SKM-1 (cell line): ENCODE data around the gene TCF12.
"Not testable (repeated sequence)": the region's sequence is repeated elsewhere in the genome, so short reads cannot be mapped to it uniquely, and the experiment has no call there.

Experiments
- DNase-seq: peaks from one replicate; lab custom pipeline; 2025; ENCODE audit not compliant: unreplicated experiment; lab: John Stamatoyannopoulos, UW

TCF12 gene

GRCh38 chr15:56973463-56973862 is 55.0 kb downstream of the TCF12 start:
- DNase-seq, result no peak

- DNase-seq, result no peak
These were observed 58.8 kb downstream of the TCF12 start for GRCh38 chr15:56977232-56977631.

GRCh38 chr15:56978898-56979662 is 60.6 kb downstream of the TCF12 start:
- DNase-seq, result no peak

GRCh38 chr15:56980473-56980872 is 62.0 kb downstream of the TCF12 start:
- no peak for DNase-seq

DNA sequence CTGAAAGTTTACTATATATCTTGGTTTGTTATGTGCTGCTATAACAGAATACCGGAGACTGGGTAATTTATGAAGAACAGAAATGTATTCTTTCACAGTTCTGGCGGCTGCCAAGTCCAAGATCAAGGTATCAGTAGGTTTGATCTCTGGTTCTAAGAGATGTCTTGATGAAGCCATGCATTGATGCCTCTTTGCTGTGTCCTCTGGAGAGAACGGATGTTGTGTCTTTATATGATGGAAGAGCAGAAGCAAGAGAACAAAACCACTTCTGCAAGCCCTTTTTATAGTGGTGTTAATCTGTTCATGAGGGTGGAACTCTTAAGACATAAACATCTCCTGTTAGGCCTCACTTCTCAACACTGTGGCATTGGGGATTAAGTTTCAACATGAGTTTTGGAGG is 62.7 kb downstream of the TCF12 start:
- no peak for DNase-seq

DNA sequence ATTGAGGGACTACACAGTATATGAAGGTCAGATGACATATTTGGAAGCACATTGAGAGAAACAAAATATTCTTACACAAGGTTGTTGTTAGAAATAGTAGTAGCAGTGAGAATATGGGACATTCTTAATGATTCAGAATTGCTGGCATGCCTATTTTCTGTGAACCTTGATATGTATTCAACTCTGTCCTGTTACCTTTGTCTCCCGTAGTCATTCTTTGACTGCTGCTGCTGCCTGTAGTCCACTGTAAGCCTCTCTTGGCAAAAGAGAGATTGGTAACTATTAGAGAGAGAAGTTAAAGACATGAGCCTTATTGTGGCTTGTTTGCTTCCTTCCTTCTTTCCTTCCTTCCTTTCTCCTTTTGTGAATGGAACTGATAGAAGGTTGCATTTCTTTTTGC is 64.5 kb downstream of the TCF12 start:
- no peak for DNase-seq

DNA sequence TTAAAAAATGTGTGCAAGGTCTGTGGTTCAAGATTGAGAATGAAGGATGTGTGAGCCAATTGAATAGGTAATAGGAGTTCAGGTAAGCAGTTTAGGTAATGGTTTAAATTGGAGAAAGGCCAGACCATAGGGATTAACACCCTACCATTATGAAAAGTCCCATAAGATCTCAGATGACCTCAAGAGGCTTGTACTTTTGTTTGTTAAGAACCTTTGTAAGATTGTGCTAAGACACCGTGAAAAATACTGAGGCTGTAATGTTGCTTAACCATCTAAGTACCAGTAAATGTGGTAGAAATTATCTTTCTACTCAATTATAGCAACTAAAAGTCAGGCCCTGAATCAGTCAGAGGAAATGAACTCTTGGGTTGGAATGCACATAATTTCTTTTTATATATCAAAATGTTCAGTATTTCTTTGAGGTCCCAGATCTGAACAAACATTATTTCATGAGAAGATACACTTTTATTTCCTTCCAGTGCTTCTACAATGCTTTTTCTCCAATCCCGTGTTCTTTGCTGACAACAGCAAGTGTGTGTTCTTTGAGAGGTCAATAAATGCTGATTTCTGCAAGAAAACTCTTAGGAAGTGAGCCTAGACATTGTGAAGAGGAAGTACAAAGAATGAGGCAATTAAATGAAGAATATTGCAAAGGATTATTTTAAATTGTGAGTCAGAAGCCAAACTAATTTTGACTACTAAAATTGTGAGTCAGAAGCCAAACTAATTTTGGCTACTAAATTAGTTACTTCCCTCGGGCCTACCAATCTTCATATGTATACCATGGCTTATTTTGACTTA is 66.4 kb downstream of the TCF12 start:
- DNase-seq, result peak; percentile 67

DNA sequence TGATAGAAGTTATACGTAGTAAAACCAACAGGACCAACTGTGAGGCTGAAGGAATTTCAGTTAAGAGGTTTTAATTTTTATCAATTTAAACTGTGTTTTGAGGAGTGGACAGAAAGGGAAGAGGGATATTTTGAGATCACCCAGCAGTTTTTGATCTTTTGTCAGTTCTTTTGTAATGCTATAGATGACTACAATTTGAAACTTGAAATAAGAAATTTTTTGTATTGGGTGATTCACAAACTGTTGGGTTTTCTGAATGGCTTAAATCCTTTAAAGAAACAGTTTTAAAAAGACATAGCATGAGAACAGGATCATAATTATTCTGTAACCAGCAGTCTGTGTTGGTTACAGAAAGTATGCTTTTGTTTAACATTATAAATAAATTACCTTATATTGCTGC is 67.4 kb downstream of the TCF12 start:
- DNase-seq, result no peak

GRCh38 chr15:56987286-56987685 is 68.8 kb downstream of the TCF12 start:
- DNase-seq, result no peak

DNA sequence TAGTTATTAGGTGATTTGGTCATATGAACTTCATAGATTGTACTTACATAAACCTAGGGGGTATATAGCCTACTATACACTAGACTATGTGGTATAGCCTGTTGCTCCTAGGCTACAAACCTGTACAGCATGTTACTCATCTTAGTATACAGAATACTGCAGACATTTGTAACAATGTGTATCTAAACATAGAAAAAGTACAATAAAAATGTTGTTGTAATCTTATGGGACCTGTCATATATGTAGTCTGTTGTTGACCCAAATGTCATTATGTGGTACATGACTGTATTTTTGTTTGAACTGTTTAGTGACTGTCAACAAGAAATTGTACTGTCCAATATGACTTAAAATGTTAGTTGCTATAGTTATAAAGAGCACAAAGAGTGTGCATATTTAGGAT is 69.8 kb downstream of the TCF12 start:
- no peak for DNase-seq

DNA sequence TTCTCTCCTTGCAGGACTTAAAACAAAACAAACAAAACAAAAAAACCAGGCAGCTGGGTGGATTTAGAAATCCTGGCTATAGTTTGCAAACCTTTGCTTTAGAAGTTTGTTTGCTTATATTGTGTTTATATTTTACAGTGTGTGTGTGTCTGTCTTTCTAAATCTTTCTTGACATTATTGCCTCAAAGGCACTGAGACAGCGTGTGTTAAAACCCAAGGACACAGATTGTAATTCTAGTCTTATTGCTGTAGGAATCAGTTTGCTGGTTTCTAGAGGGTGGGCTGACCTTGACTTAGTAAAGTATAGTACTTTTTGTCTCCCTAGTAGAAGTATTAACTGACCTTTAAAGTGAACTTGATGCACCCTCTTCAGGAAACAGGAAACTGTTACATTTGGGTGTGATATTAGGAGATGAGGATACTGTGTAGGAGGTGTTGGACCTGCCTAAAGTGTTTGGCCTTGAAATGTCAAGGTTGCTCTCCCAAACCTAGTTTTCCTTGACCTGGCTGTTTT is 71.0 kb downstream of the TCF12 start:
- no peak for DNase-seq

DNA sequence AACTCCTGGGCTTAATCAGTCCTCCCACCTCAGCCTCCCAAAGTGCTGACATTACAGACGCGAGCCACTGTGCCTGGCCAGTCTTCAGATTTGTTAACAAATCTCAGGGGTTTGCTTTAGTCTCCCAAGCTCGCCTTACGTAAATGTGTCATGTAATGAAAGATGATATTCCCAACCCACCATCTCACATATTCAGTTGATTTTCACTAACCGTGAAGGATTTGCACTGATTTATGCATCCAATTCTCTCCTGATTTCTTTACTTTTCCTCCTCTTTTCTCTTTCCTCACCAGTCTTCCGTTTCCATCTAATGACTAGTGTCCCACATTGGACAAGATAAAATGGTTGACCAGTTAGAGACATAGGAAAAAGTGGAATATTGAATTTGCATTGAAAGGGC is 72.6 kb downstream of the TCF12 start:
- DNase-seq, result no peak

DNA sequence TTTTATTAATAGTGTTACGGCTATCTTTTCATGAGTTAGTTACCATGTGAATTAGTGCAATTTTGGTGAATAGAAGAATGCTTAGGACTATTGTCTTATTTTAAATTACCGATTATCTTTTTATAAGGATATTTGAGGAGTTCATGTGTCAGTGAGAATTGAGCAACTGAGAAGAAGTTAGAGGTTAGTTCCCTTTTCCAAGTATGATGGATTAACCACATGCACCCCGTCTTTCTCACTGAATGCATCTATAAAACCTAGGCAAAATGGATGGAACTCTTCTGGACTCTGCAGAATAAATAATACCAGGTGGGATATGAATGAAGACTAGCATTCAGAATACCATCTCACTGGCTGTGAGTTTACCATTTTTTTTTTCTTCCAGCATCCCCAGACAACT is 74.3 kb downstream of the TCF12 start:
- peak; percentile 49 for DNase-seq

DNA sequence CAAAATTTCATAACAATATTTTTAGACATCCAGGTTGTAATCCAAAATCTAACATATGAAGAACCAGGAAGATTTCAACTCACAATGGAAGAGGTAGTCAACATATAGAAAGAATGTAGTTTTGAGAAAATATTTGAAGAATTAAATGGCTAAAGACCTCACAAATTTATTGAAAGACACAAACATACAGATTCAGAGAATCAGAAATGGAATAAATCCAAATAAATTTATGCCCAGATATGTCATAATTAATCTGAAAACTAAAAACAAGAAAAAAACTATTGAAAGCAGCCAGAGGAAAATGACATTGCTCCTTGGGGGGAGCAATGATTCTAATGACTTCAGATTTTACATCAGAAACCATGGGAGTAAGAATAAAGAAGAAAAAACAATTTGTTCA is 75.8 kb downstream of the TCF12 start:
- DNase-seq, result no peak

GRCh38 chr15:56996093-56996492 is 77.6 kb downstream of the TCF12 start:
- no peak for DNase-seq

- no peak for DNase-seq
These were observed 78.5 kb downstream of the TCF12 start for GRCh38 chr15:56996746-56997470.

DNA sequence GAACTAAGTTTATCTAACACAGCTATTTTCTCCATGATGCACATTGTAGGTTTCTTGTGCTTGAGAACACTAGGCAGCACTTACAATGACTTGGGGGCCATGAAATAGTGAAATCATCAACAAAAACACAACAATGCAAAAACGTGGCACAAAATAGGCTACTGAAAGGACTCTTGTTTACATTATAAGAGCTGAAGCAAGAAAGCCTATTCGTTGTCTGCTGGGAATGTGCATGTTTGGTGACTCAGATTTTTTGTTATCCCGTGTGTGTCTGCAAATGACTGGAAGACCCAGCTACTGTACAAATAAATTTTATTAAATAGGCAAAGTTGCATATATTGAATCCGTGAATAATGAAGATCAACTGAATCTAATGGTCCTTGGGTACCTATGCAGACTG is 85.0 kb downstream of the TCF12 start:
- DNase-seq, result no peak

- DNase-seq, result no peak
These were observed 86.8 kb downstream of the TCF12 start for GRCh38 chr15:57005244-57005643.

DNA sequence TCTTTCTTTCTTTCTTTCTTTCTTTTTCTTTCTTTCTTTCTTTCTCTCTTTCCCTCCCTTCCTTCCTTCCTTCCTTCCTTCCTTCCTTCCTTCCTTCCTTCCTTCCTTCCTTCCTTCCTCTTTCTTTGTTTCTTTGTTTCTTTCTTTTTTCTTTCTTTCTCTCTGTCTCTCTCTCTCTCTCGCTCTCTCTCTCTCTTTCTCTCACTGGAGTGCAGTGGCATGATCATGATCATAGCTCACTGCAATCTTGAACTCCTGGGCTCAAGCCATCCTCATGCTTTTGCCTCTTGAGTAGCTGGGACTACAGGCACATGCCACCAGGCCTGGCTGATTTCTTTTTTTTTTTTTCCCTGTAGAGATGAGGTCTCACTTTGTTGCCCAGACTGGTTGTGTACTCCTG is 89.4 kb downstream of the TCF12 start:
- not testable (repeated sequence) for DNase-seq

DNA sequence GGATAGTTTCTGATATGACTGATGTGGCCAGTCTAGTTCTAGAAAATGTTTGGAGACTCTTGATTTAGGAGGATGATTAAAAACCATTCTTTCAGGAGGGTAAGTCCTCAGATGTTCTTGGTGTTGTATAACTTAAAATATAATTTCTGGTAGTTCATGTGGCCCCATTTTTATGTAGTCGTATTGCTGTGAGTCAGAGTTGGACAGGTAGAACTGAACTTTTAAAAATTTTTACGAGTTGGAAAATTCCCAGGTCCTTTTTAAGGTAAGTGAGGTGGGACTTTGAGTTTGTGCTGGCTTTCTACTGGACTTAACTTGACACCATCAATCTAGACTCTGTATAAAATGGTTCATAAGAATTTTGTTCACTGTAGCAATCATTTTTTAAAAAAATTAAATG is 92.3 kb downstream of the TCF12 start:
- no peak for DNase-seq

DNA sequence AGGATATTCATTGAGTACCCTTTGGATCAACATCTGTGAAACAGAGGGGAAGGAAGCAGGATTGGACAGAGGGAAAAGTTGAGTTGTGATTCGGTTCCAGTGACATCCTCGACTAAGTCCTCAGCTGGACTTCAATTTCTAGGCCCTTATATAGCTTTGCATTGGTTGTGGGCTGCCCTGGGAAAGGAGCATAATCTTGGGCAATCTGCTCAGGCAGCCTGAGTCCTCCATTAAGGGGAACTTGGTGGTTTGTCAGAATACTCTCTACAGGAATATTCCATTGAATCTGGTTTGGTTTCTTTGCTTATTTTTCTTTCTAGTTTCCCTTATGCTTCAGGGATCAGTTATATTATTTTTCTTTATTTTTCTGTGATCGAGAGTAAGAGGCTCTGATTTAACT is 94.1 kb downstream of the TCF12 start:
- DNase-seq, result peak; percentile 36

DNA sequence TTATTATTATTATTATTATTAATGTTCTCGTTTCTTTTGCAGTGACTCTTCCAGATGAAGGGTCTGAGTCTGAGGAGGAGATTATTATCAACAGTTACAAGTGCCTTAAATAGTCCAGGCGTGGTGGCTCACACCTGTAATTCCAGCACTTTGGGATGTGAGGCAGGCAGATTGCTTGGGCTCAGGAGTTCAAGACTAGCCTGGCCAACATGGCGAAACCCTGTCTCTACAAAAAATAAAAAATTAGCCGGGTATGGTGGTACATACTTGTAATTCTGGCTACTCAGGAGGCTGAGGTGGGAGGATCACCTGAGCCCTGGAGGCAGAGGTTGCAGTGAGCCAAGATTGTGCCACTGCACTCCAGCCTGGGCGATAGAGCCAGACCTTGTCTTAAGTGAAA is 96.5 kb downstream of the TCF12 start:
- DNase-seq, result not testable (repeated sequence)
